CD4-positive, alpha-beta T cell treated with Interferon gamma for 1 hour (primary cell): Measurements from ENCODE around the gene TMEM52.

Source experiments
- DNase-seq: peaks from one replicate; pipeline ENCODE4 v3.0.0-alpha.2; 2020

The TMEM52 gene

GRCh38 chr1:1914101-1914970, 4.7 kb downstream of the TMEM52 start:
- no peak for DNase-seq

- DNase-seq: no peak
Measured at GRCh38 chr1:1911350-1912041, 7.6 kb downstream of the TMEM52 start.

GRCh38 chr1:1910651-1911331, 8.3 kb downstream of the TMEM52 start:
- no peak for DNase-seq

- no peak for DNase-seq
Measured at GRCh38 chr1:1910033-1910465, 9.0 kb downstream of the TMEM52 start.

DNA sequence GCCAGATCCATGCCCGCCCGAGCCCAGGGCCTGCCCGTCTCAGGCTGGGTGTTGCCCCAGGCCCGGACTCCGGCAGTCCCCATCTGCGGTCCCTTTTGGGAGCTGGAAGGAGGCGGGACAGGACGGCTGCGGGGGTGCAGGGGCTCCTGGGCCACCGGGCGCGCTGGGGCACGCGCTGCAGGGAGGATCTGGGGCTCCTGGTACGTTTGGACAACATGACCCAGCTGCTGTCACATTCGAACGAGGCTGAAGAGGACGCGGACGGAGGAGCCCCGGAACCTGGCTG, 10.6 kb downstream of the TMEM52 start:
- no peak for DNase-seq

DNA sequence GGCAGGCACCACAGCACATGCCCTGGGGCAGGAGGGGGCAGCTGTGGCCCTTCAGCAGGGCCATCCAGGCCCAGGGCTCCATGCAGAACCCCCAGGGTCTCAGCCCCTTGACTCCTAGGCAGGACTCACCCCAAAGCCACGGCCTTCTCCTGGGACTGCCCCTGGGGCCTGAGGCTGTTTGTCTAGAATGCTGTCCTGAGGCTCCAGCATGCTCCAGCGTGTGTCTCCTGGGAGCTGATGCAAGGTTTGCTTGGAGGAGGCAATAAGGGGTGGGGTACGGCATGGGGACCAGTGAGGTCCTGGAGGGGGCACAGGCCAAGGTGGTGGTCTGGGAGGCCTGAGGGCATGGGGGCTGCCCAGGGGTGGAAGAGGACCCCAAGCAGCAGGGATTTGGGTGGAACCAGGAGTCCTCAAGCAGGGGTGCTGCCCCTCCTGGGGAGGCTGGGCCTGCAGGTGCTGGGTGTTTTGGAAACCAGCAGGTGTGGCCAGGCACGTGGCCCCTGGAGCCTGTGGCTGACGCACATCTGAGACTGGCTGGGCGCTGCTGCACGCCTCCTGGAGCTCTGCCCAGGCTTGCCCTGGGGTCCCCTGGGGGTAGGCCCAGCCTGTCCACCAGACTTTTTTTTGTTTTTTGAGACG, 11.9 kb downstream of the TMEM52 start:
- peak; percentile 23 for DNase-seq

- peak; percentile 76 for DNase-seq
Measured at GRCh38 chr1:1906185-1907097, 12.6 kb downstream of the TMEM52 start.

GRCh38 chr1:1903224-1903623, 15.9 kb downstream of the TMEM52 start:
- no peak for DNase-seq

- no peak for DNase-seq
Measured at GRCh38 chr1:1901641-1902294, 17.3 kb downstream of the TMEM52 start.

- DNase-seq: no peak
Measured at GRCh38 chr1:1900883-1901640, 18.0 kb downstream of the TMEM52 start.

DNA sequence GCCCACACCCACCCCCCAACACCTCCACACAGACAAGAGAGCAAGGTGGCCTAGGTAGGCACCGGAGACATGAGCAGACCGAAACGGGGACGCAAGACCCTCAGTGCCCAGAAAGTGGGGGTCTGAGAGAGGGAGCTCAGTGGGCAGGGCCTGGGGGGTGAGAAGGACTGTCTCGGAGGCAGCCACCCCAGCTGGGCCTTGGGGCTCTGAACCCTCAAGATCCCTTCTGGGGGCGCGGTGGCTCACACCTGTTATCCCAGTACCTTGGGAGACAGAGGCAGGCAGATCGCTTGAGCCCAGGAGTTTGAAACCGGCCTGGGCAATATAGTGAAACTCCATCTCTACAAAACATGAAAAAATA, 19.1 kb downstream of the TMEM52 start:
- no peak for DNase-seq

DNA sequence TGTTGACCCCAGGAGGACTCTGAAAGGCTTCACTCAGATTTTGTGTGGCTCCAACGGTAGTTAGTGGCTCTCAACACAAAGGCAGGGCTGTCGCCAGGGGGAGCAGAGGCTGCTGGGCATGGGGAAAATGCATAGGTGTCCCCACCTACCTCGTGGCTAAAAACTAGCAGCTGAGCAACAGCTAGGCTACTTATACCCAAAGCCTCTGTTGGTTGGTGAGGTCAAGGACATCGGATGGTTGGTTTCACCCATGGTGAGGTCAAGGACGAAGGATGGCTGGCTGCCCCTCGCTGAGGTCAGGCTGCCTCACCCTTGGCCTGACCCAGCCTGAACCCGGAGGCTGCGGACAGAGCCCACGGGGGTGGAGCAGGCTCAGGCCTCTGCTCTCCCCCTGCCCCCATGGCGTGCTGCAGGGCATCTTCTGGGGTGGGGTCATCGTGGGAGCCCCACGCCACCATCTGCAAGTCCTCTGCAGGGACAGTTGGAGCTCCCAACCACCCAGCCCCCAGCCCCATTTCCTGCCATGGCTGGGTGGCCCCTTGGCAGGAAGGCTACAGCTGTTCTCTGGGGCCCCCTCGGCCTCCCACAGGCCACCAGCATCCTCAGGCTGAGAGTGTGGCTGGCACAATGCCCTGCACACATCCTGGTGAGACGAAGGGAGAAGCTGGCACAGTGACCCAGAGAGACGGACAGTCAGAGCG, 19.7 kb downstream of the TMEM52 start:
- peak; percentile 20 for DNase-seq

- DNase-seq: no peak
Measured at GRCh38 chr1:1898246-1898933, 20.7 kb downstream of the TMEM52 start.

GRCh38 chr1:1895456-1896336, 23.4 kb downstream of the TMEM52 start:
- no peak for DNase-seq

GRCh38 chr1:1895060-1895418, 24.0 kb downstream of the TMEM52 start:
- DNase-seq: no peak

- DNase-seq: no peak
Measured at GRCh38 chr1:1894354-1895059, 24.6 kb downstream of the TMEM52 start.

DNA sequence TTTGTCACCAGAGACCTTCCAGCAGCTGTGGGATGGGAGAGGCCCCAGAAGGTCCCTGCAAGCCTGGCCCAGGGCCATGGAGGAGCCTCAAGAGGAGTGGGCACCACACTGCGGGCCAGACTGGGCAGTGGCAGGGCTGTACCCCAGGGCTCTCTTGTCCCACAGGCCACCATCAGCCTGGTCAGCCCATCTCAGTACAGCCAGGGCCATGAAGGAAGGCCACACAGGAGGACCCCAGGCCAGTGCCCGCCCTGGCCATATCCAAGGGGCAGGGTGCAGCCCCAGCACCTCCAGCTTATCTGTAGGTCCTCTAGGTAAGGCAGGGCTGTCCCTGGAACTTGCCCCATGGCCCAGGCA, 25.1 kb downstream of the TMEM52 start:
- no peak for DNase-seq

GRCh38 chr1:1893291-1893985, 25.6 kb downstream of the TMEM52 start:
- no peak for DNase-seq
